GM15510 (cell line): ENCODE results near the gene RNF224.
A peak's percentile ranks its signal among the peaks of the same experiment; 100 is the strongest.

Experiments
- POLR2A ChIP-seq: IDR thresholded peaks from 3 replicates; pipeline ENCODE4 v1.6.1; 2011; ENCODE audit warnings: borderline replicate concordance; ENCODE audit not compliant: insufficient read length; ENCODE audit errors: extremely low read depth

The RNF224 gene

DNA sequence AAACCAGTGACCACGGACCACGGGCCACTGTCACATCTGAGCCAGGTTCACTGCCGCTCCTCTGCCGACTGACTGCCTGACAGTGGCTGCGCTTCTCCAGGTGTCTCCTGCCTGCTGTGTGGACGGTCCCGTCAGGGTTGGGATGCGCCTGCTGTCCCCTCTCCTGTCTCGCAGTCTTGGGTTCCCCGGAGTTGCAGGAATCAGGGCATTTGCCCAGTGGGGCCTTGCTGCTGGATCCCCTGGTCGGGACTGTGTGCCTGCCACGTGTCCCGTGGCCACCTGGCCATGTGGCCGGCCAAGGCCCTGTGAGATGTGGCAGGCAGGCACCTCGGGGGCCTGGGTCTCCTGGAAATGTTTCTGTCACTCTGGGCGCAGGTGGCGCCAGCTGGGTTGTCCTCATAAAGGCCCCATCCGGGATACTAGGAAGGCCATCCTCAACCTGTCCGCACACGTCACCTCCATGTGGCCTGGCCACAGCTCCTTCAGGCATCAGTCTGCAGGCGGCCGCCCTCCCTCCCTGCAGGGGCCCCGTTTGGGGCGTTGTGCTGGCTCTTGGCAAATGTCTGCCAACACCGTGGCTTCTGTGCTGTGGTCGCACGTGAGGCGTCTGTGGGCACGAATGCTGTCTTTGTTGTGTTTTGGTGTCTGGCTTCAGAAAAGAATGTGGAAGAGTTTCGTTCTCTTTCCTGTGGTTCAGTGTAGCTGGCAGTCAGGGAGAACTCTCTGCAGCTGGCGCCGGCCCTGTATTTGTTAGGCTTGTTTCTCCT lies 43.8 kb downstream of the RNF224 start:
- TF ChIP-seq POLR2A, result no peak

DNA sequence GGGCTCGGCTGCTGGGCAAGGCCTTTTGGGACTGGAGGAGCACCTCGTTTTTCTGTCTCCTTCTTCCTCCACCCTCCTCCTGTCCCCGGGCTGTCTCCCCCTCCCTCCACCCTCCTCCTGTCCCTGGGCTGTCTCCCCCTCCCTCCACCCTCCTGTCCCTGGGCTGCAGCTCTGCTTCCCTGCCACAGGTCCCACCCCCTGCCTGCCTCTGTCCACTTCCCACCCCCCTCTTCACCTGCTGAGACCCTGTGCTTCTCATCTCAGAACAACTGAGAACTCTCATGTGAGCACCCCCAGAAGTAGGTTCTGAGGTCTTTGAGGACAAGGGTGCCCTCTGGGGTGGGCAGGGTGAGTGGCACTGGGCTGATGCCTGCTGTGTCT lies 44.4 kb downstream of the RNF224 start:
- TF ChIP-seq POLR2A, result no peak

GRCh38 chr9:137272241-137273094 lies 45.2 kb downstream of the RNF224 start:
- no peak for TF ChIP-seq POLR2A

DNA sequence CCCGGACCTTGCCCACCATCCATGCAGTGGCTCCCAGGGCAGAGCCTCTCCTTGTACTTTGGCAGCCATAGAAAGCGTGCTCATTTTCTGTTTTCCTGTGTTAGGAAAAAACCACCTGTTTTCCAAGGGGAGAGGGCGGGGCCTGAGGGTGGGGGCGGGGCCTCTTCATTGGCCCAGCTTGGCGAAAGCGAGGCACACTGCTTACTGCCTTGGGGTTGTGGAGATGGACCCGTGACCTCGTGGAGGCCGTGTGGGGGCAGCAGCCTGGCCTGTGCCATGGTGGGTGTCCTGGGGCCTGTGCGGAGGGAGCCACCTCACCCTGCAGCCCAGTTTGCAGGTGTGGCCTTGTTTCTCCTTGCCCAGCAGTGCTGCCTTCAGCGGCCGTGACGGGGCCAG lies 45.8 kb downstream of the RNF224 start:
- TF ChIP-seq POLR2A, result no peak

DNA sequence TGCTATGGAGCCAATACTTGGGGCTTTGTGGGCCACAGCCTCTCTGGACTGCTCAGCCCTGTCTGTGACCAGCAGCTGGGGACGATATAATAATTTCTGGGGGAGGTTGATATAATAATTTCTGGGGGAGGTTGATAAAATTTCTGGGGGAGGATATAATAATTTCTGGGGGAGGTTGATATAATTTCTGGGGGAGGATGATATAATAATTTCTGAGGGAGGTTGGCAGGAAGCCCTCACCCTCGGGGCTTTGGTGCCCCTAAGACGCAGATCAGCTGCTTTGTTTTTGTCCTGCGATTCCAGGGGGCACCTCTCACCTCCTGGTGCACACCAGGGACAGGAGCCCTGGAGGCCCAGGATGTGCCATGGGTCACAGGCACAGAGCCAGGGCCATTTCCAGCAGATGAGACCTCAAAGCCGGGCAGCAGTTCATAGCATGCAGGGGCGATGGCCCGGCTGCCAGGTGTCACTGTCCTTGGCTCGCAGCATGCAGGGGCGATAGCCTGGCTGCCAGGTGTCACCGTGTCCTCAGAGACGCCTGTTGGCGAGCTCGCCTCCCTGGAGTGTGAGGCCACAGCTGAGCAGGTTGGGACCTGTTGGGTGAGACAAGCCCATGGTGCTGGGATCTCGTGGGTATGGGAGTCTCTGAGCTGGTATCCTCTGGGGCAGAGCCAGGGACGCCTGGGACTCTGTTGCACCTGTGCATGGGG lies 46.5 kb downstream of the RNF224 start:
- no peak for TF ChIP-seq POLR2A

DNA sequence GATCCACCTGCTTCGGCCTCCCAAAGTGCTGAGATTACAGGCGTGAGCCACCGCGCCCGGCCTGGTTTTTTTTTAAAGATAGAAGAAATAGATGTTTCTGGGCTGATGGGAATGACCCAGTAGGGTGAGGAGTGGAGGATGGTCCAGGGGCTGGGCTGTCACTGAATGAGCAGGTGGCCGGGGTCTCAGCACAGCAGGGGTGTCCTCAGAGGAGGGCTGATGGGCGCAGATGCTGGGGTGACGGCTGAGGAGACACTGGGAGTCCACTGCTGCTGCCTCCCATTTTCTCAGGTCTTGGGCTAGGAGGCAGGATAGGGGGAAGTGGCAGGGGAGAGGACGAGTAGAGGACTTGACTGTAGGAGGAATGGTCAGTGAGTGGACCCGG lies 47.9 kb downstream of the RNF224 start:
- TF ChIP-seq POLR2A, result no peak

GRCh38 chr9:137275588-137276472 lies 48.5 kb downstream of the RNF224 start:
- no peak for TF ChIP-seq POLR2A

DNA sequence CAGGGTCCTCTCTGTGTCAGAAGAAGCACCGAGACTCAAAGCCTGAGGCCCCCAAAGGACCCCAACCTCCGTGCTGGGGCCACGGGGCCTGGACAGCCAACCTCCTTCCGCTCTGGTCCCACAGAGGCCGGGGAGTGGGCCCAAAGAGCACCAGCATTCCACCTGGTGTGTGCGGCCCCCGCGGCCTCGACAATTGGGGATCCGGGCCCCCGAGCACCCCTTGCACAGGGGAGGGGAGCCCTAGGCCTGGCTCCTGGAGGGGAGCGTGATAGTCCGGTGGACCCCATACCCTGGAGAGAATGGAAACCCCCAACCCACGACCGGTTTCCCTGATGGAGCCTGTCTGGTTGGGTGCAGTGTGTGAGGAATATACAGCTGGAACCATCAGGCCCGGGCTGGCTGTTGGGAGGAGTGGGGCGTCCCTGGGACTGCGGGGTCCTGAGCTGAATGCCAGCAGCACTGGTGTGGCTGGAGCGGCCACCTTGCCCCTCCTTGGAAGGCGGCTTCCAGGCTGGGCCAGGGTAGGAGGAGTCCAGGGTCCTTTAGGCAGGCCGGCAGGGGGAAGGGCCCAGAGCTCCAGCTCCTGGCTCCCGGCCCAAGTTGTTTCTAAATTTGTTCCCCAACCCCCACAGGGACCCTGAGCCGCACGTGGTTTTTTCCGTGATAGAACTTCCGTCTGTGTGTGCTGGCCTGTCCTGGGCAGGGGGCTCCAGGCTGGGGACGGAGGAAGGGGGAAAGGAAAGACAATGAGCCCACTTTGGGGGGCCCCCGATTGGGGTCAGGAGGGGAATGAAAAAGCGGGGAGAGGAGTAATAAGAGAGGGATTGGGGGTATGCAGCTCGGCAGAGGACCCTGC lies 49.4 kb downstream of the RNF224 start:
- TF ChIP-seq POLR2A, result no peak

GRCh38 chr9:137277329-137278041 lies 50.2 kb downstream of the RNF224 start, which contains the start of gene TOR4A:
Gene TOR4A (plus strand): TSS chr9:137277726. CDS start chr9:137278690, 964 bp downstream.
- TF ChIP-seq POLR2A, result peak; percentile 72

GRCh38 chr9:137278061-137278701 lies 50.9 kb downstream of the RNF224 start:
- TF ChIP-seq POLR2A, result no peak
